BLaER1 (cell line): ENCODE results near the gene CRIP2.

Source experiments
- H3K27ac ChIP-seq: shearing (Covaris generic); formaldehyde crosslinking; 2 replicates; pipeline ENCODE4 v1.8.1; 2022
- H3K27me3 ChIP-seq: shearing (Covaris generic); formaldehyde crosslinking; 2 replicates; pipeline ENCODE4 v1.8.1; 2022
- H3K36me3 ChIP-seq: shearing (Covaris generic); formaldehyde crosslinking; 2 replicates; pipeline ENCODE4 v1.8.1; 2022
- H3K4me1 ChIP-seq: shearing (Covaris generic); formaldehyde crosslinking; 2 replicates; pipeline ENCODE4 v1.8.1; 2022
- H3K4me2 ChIP-seq: shearing (Covaris generic); formaldehyde crosslinking; 2 replicates; pipeline ENCODE4 v1.8.1; 2022
- H3K4me3 ChIP-seq: shearing (Covaris generic); formaldehyde crosslinking; 2 replicates; pipeline ENCODE4 v1.8.1; 2022
- H3K9ac ChIP-seq: shearing (Covaris generic); formaldehyde crosslinking; 2 replicates; pipeline ENCODE4 v1.8.1; 2022
- H3K9me3 ChIP-seq: shearing (Covaris generic); formaldehyde crosslinking; 2 replicates; pipeline ENCODE4 v1.8.1; 2022
- H4K20me1 ChIP-seq: shearing (Covaris generic); formaldehyde crosslinking; 2 replicates; pipeline ENCODE4 v1.8.1; 2022
- Cebpa-rat ChIP-seq: shearing (Covaris generic); IDR thresholded peaks from 2 replicates; pipeline ENCODE4 v1.8.1; 2022

The CRIP2 gene

DNA sequence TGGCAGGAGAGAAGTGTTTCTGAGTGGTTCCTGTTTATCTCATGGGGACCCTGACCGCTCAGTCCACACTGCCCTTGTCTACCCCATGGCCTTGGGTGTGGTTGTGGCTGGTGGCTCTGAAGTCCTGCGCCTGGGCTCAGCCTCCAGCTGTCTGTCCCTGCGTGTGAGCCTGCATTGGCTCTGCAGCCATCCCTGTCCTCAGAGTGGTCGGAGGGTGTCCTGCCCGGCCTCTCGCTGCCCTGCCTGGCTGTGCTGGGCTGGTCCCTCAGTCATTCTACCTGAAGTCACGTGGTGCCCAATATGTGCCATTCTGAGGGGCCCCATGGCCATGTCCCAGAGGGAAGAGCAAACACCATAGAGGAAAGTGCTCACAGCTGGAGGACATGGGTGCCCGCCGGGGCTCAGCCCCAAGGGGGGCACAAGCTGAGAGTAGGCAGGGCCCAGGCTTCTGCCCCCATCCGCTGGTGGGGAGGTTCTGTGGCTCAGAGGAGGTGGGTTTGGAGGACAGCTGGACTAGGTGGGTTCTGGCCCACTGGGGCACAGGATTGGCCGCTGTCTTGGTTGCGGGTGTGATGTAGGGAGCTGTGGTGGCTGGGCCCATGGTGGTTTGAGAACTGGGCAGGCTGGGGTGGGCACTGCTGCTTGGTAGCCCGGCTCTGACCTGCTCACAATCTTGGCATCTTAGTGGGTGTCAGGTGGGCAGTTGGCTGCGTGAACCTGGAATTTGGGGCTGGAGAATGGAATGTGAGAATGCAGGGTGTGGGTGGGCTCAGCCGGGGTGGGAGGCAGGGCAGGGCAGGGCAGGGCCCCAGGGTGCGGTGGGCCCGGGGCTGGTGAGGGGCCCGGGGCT is 28.1 kb downstream of the CRIP2 start:
- TF ChIP-seq Cebpa-rat: no peak
- 0 out of 2 replicates have a peak overlapping the region, but pooled peaks have one; percentile 41 for H3K9ac ChIP-seq
- no peaks in the 10 kb centered on the region for H3K9me3 ChIP-seq
- no peaks in the 10 kb centered on the region for H3K27me3 ChIP-seq
- no peak overlapping the region for H3K4me3 ChIP-seq
- H3K27ac ChIP-seq: no peak overlapping the region
- H3K4me2 ChIP-seq: peak overlapping the region; percentile 32
- no peaks in the 10 kb centered on the region for H4K20me1 ChIP-seq
- H3K4me1 ChIP-seq: peaks cover 43% of the 10 kb centered on the region
- H3K36me3 ChIP-seq: peaks cover 26% of the 10 kb centered on the region

DNA sequence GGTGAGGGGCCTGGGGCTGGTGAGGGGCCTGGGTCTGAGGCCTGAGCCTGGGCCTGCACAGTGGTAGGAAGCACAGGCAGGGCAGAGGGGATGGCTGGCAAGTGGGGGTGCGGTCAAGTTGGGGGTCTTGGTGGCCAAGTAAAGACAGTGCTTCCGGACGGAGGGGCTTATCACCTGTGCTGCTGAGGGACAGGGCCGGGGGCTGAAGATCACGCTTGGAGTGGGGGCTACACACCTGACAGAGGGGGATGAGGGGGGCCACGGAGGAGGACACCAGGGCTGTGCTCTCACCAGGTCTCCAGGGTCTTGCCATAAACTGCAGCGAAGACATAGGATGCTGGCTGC is 28.6 kb downstream of the CRIP2 start:
- Histone ChIP-seq H3K36me3 (peaks cover 20% of the 10 kb centered on the region), H4K20me1 (no peaks in the 10 kb centered on the region), H3K4me3 (no peak overlapping the region), H3K9me3 (no peaks in the 10 kb centered on the region), H3K4me1 (peaks cover 49% of the 10 kb centered on the region), H3K9ac (no peak overlapping the region), H3K4me2 (peak overlapping the region; percentile 62), H3K27ac (no peak overlapping the region), H3K27me3 (no peaks in the 10 kb centered on the region)
- TF ChIP-seq Cebpa-rat: no peak

DNA sequence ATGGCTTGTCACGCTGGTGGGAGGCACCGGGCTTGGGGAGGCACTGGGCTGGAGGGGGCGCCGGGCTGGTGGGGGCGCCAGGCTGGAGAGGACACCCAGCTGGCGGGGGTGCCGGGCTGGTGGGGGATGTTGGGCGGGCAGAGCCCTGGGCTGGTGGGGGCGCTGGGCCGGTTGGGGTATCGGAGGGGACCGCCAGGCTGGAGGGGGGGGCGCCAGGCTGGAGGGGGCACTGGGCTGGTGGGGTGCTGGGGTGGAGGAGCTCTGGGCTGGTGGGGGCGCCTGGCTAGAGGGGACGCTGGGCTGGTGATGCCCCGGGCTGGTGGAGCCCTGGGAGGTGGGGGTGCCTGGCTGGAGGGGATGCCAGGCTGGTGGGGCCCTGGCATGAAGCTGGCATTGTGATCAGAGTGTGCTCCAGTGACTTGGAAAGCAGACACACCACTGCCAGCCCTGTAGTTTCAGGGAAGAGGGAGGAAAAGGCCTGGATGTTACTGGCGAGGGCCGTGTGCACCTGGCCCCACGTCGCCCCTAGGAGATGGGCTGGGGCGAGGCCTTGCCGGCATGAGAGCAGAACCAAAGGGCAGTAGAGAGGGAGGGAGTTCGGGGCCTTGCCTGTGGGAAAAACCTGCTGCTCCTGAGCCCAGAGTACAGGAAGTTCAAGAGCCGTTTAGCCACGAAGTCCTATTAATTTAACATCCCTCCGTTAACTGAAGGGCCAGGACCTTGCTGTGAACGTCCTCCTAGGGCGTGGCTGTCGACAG is 29.5 kb downstream of the CRIP2 start:
- no peaks in the 10 kb centered on the region for H3K27me3 ChIP-seq
- H3K27ac ChIP-seq: peak overlapping the region; percentile 52
- H3K4me1 ChIP-seq: peaks cover 54% of the 10 kb centered on the region
- H3K9ac ChIP-seq: peak overlapping the region; percentile 13; the same call in 1 of the 2 replicates
- no peaks in the 10 kb centered on the region for H4K20me1 ChIP-seq
- TF ChIP-seq Cebpa-rat: no peak
- H3K4me2 ChIP-seq: peak overlapping the region; percentile 62
- peaks cover 12% of the 10 kb centered on the region for H3K36me3 ChIP-seq
- H3K4me3 ChIP-seq: no peak overlapping the region
- no peaks in the 10 kb centered on the region for H3K9me3 ChIP-seq

- H3K4me2 ChIP-seq: peak overlapping the region; percentile 62
- H3K9me3 ChIP-seq: no peaks in the 10 kb centered on the region
- peak overlapping the region; percentile 52; the same call in 1 of the 2 replicates for H3K27ac ChIP-seq
- TF ChIP-seq Cebpa-rat: no peak
- H3K4me1 ChIP-seq: peaks cover 54% of the 10 kb centered on the region
- no peak overlapping the region for H3K4me3 ChIP-seq
- H3K9ac ChIP-seq: peak overlapping the region; percentile 13
- no peaks in the 10 kb centered on the region for H4K20me1 ChIP-seq
- H3K36me3 ChIP-seq: peaks cover 3% of the 10 kb centered on the region; the same call in 1 of the 2 replicates
- H3K27me3 ChIP-seq: no peaks in the 10 kb centered on the region
These were observed 30.5 kb downstream of the CRIP2 start for GRCh38 chr14:105505101-105505500.

- H3K27me3 ChIP-seq: no peaks in the 10 kb centered on the region
- TF ChIP-seq Cebpa-rat: no peak
- H3K4me2 ChIP-seq: peak overlapping the region; percentile 66
- H3K9me3 ChIP-seq: no peaks in the 10 kb centered on the region
- H3K36me3 ChIP-seq: no peaks in the 10 kb centered on the region
- no peaks in the 10 kb centered on the region for H4K20me1 ChIP-seq
- peaks cover 59% of the 10 kb centered on the region for H3K4me1 ChIP-seq
- no peak overlapping the region for H3K9ac ChIP-seq
- no peak overlapping the region for H3K27ac ChIP-seq
- H3K4me3 ChIP-seq: no peak overlapping the region
These were observed 32.6 kb downstream of the CRIP2 start for GRCh38 chr14:105507247-105507646.

DNA sequence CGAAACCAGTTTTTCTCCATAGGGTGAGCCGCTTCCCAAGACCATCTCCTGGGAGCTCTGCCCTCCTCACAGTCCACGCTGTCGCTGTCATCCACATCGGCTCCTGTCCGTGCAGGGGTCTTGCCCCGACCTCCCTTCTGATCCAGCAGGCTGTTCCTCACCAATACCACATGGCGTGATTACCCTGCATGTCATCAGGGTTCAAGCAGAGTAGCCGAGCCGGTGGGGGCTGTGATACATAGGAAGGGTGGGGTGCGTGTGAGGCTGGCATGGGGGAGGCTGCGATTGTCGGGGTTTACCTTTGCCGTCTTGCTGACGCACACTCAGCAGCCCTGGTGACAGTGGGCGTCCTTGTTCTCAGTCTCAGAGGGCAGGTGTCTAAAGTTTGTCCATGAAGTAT is 33.4 kb downstream of the CRIP2 start:
- no peak for TF ChIP-seq Cebpa-rat
- Histone ChIP-seq H3K27ac (no peak overlapping the region), H3K9ac (no peak overlapping the region), H3K9me3 (no peaks in the 10 kb centered on the region), H3K4me3 (no peak overlapping the region), H3K4me1 (peaks cover 53% of the 10 kb centered on the region), H4K20me1 (no peaks in the 10 kb centered on the region), H3K36me3 (no peaks in the 10 kb centered on the region), H3K27me3 (no peaks in the 10 kb centered on the region), H3K4me2 (peak overlapping the region; percentile 66)

GRCh38 chr14:105508601-105509000 is 34.0 kb downstream of the CRIP2 start:
- Histone ChIP-seq H3K4me3 (no peak overlapping the region), H3K9me3 (no peaks in the 10 kb centered on the region), H3K27ac (no peak overlapping the region), H3K27me3 (no peaks in the 10 kb centered on the region), H3K36me3 (no peaks in the 10 kb centered on the region), H3K4me2 (peak overlapping the region; percentile 66; the same call in 1 of the 2 replicates), H3K4me1 (peaks cover 48% of the 10 kb centered on the region), H3K9ac (no peak overlapping the region), H4K20me1 (no peaks in the 10 kb centered on the region)
- no peak for TF ChIP-seq Cebpa-rat

- Histone ChIP-seq H3K36me3 (no peaks in the 10 kb centered on the region), H4K20me1 (no peaks in the 10 kb centered on the region), H3K4me3 (no peak overlapping the region), H3K4me2 (no peak overlapping the region), H3K27ac (no peak overlapping the region), H3K27me3 (no peaks in the 10 kb centered on the region), H3K9me3 (peaks cover 24% of the 10 kb centered on the region), H3K9ac (no peak overlapping the region), H3K4me1 (peaks cover 4% of the 10 kb centered on the region; the same call in 1 of the 2 replicates)
- TF ChIP-seq Cebpa-rat: no peak
These were observed 42.5 kb downstream of the CRIP2 start for GRCh38 chr14:105517096-105517495.

GRCh38 chr14:105519946-105520698 is 45.5 kb downstream of the CRIP2 start:
- no peaks in the 10 kb centered on the region for H3K4me1 ChIP-seq
- H3K27ac ChIP-seq: no peak overlapping the region
- H3K27me3 ChIP-seq: no peaks in the 10 kb centered on the region
- peaks cover 16% of the 10 kb centered on the region for H3K9me3 ChIP-seq
- no peaks in the 10 kb centered on the region for H3K36me3 ChIP-seq
- no peak overlapping the region for H3K4me2 ChIP-seq
- TF ChIP-seq Cebpa-rat: no peak
- no peak overlapping the region for H3K4me3 ChIP-seq
- no peaks in the 10 kb centered on the region for H4K20me1 ChIP-seq
- no peak overlapping the region for H3K9ac ChIP-seq
